Adipose tissue (tissue), 3 donors: ENCODE results near the gene PSAPL1. TPM values are rescaled to one million over a fixed set of nuclear protein-coding genes. Genes with fewer than 3 reads are reported as not detected.

Experiments used
- H3K27ac ChIP-seq: one replicate; pipeline ENCODE4 v1.5.1; 2013; ENCODE audit warnings: low read depth, low read length
- WGBS, 3 donors: extraction: QIAGEN DNeasy Blood & Tissue Kit; methylation state at CpG; one replicate each; pipeline ENCODE4 v1.1.7; 2013; 5-methylcytosine and 5-hydroxymethylcytosine counted together
- polyA plus RNA-seq, 3 donors: library from polyadenylated mRNA; stranded (reverse); fragments of 200-250 nt; gene quantifications; one replicate each; pipeline ENCODE4 v1.2.3, GENCODE V29; 2013
- donor health status: healthy with polysubstance abuse.
- donor health status: Bipolar disorder and iron deficiency.
- donor health status: healthy.

The PSAPL1 gene
- polyA plus RNA-seq, 3 donors: 0.22 to 2.1 TPM; not detected in 1

DNA sequence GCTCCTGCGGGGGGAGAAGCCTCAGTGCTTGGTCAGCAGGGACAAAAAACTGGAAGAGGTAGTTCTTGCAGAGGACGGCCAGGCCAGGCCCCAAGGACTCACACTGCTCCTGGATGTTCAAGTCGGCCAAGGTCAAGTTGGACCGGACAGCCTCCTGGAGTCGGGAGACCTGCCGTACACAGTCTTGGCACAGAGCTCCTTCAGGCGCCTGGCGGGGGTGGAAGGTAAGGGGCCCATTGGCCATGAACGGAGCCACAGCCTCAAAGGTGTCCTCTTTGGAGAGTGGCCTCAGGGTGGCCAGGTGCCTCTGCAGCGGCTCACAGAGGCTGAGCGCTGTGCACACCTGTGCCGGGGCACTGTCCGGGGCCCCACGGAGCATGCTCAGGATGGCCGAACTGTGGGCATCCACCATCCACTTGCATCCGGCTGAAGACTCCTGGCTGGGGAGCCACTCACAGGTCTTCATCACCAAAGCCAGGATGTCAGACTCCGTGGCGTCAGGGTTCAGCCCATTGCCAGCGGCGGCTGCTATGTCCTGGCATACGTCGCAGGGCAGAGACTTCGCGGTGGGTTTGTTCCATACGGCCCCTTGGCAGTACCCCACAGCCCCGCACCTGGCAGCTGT, 477 bp downstream of the PSAPL1 start:
- no peak overlapping the region for H3K27ac ChIP-seq
- WGBS, 3 donors: 85 to 88% (median 86%) methylated on average over 26 of the region's 26 CpGs

DNA sequence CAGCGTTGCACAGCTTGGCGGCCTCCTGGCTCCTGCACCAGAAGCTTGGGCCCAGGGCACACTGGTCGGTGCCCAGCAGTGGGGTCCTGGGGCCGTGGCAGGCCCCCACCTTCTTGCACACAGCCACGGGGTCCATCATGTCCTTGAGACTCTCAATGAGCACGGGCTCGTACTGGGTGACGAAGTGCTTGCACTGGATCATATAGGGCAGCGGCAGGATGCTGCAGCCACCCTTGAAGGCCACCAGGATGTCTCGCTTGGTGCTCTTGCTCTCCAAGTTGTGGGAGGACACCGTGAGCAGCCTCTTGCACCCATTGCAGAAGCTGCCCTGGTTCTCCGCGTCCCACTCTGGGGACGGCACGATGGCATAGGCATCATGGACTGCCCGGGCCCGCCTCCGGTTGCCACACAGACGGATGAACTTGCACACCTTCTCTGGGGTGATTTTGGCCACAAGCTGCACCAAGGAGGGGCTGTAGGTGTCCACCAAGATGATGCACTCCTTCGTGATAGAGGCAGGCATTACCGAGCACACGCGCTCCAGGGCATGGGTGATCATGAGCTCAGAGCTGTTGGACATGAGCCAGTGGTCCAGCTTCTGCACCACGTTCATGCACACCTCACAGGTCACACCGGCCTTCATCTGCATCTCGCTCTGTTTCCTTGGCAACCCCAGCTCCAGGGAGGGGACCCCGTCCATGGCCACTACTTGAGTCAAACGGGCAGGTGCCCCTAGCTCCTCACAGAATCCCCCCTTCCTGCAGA, 1.2 kb downstream of the PSAPL1 start:
- H3K27ac ChIP-seq: no peak overlapping the region
- WGBS, 3 donors: 70 to 86% (median 86%) methylated on average over 28 of the region's 28 CpGs

- WGBS, 3 donors: 76 to 89% (median 89%) methylated on average over 23 of the region's 23 CpGs
These were observed 2.0 kb downstream of the PSAPL1 start for GRCh38 chr4:7432531-7433375.

DNA sequence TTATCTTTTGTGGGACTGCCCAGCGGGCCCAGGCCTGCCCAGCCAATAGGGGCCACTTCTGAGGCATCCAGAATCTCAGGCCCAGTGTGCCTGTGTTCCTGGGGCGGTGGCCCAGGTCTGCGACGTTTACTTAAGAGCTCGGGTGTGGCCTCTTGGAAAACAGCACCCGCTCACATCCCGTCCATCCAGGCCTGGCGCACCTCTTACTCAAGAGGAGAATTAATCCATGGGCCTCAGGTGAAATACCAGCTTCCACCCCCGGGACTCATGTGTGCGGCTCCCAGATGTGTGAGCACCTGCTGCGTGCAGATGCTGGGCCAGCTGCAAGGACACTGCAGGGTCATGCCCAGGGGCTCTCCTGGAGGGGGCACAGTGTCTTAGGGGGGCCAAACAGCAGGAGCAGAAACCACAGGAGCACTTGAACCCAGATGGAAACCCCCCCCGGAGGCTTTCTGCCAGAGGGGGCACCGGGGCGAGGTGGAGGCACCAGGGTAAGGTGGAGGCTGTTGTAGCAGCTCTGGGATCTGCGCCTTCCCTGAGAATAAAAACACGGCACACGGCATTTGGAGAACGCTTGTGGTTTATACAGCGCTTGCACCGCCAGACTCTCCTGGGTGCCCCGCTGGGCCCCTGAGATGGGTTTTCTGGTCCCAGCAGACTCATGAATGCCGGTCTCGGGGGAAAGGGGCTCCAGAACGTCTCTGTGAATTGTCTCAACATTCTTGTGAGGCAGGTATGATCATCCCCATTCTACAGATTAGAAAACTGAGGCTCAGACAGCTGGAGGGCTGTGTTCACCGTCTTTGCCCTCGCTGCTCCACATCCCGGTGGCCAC, 2.8 kb downstream of the PSAPL1 start:
- no peak overlapping the region for H3K27ac ChIP-seq
- 78 to 90% (median 87%) methylated on average over 27 of the region's 27 CpGs for WGBS, 3 donors

More at GRCh38 chr4:7432531-7433375, 2.0 kb downstream of the PSAPL1 start:
- H3K27ac ChIP-seq: no peak overlapping the region

GRCh38 chr4:7430965-7431695, 3.6 kb downstream of the PSAPL1 start:
- WGBS, 3 donors: 63 to 84% (median 82%) methylated on average over 17 of the region's 17 CpGs
- H3K27ac ChIP-seq: no peak overlapping the region

GRCh38 chr4:7430368-7430964, 4.3 kb downstream of the PSAPL1 start:
- WGBS, 3 donors: 31 to 64% (median 59%) methylated on average over 15 to 16 of the region's 16 CpGs
- H3K27ac ChIP-seq: no peak overlapping the region

- H3K27ac ChIP-seq: no peak overlapping the region
- 60 to 73% (median 71%) methylated on average over 17 of the region's 17 CpGs for WGBS, 3 donors
These were observed 5.1 kb downstream of the PSAPL1 start for GRCh38 chr4:7429601-7430078.

- 81 to 88% (median 85%) methylated on average over 9 of the region's 9 CpGs for WGBS, 3 donors
- no peak overlapping the region for H3K27ac ChIP-seq
These were observed 5.7 kb downstream of the PSAPL1 start for GRCh38 chr4:7429069-7429416.

DNA sequence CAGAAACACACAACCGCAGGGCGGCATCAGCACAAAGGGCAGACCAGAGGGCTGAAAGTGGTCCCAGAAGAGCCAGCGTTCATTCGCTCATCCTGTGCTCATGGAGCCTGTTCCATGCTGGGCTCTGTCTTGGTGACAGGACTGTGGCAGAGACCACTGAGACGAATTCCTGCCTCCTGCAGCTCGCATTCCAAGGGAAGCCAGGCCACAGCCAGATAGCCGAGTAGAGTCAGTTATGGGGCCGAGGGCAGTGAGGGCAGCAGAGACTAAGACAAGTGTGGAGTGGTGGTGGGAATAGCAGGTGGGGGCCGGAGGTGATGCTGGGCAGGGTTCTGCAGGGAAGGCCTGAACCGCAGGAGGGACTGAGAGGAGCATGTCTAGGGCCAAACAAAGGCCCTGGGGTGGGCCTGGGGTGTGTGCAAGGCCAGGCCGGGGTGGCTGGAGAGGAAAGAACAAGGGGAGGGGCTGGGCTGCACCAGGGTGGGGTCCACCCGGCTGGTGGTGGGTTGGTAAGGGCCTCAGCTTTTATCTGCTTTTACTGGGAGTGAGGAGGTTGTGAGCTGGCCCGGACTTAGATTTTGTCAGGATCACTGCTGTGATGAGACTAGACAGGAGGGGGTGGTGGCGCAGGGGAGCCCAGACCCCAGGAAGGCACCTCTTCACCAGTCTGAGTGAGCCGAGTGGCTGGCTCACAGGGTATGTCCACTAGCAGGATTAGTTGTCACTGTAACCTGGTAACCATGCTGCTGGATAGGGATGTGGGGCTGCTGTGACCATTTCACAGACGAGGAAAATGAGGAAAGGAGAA, 6.3 kb downstream of the PSAPL1 start:
- 73 to 84% (median 80%) methylated on average over 16 of the region's 16 CpGs for WGBS, 3 donors
- no peak overlapping the region for H3K27ac ChIP-seq

- 68 to 84% (median 82%) methylated on average over 10 to 13 of the region's 13 CpGs for WGBS, 3 donors
These were observed 6.9 kb downstream of the PSAPL1 start for GRCh38 chr4:7427831-7428260.

GRCh38 chr4:7427361-7427760, 7.4 kb downstream of the PSAPL1 start:
- WGBS, 3 donors: 48 to 55% (median 51%) methylated on average over 10 of the region's 10 CpGs
- H3K27ac ChIP-seq: no peak overlapping the region

More at GRCh38 chr4:7427831-7428260, 6.9 kb downstream of the PSAPL1 start:
- no peak overlapping the region for H3K27ac ChIP-seq

GRCh38 chr4:7426525-7427171, 8.1 kb downstream of the PSAPL1 start:
- H3K27ac ChIP-seq: no peak overlapping the region
- WGBS, 3 donors: 87 to 89% (median 88%) methylated on average over 19 to 20 of the region's 20 CpGs

- H3K27ac ChIP-seq: no peak overlapping the region
- 79 to 87% (median 85%) methylated on average over 28 of the region's 28 CpGs for WGBS, 3 donors
These were observed 8.9 kb downstream of the PSAPL1 start for GRCh38 chr4:7425591-7426468.

- WGBS, 3 donors: 80 to 87% (median 85%) methylated on average over 13 of the region's 13 CpGs
- no peak overlapping the region for H3K27ac ChIP-seq
These were observed 9.6 kb downstream of the PSAPL1 start for GRCh38 chr4:7425124-7425523.

DNA sequence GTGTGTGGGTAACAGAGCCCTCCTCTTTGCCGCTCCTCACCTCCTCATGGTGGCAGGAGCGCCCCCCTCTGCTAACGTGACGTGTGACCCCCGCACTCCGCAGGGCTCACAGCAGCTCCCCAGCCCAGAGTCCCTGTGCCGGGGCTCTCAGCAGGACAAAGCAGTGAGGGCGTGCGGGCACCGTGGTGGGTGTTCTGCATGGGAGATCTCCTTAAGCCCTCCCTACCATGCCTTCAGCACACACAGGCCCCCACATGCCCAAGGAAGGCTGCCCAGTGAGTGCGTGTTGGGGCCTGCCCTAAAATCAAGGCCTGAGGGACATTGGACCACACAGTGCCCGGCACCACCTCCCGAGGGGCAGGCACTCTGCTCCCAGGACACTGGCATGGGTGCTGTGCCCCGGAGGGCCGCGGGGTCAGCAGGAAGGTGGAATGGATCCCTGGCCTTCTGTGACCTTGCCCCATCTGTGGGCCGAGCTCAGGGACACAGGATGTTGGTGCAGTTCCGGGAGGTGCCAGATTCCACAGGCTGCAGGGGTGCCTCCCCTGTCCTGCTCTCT, 10.1 kb downstream of the PSAPL1 start:
- no peak overlapping the region for H3K27ac ChIP-seq
- WGBS, 3 donors: 70 to 82% (median 74%) methylated on average over 18 of the region's 18 CpGs
